K562 (cell line): ENCODE results near the gene CNOT2. TPM values are rescaled to one million over a fixed set of nuclear protein-coding genes. Genes with fewer than 3 reads are reported as not detected.

Experiments used
- ATAC-seq: fragments of 200-7000 bp; cut with Tn5 transposase; 3 replicates; pipeline ENCODE4 v1.9.1; 2020; ENCODE audit warnings: moderate library complexity
- BruUV-seq: library from RNA; stranded (reverse); fragments of 400-500 nt; replicated peaks from 2 replicates; lab custom pipeline; 2021; lab: Mats Ljungman, UMichigan
- CTCF ChIA-PET: fragments of 300-600 bp; formaldehyde crosslinking; extraction: SDS; loops from one replicate; lab custom pipeline; 2021; ENCODE audit warnings: low intra/inter-chr PET ratio; lab: Yijun Ruan, JAX
- POLR2A ChIA-PET: fragments of 300-600, 350-650 bp; sonication (Branson Sonifier 250); formaldehyde crosslinking; extraction: SDS; loops from one replicate; lab custom pipeline; 2021; ENCODE audit warnings: antibody characterized with exemption, inconsistent platforms; lab: Yijun Ruan, JAX
- DNase-seq, 4 experiments: peaks; one replicate each; pipeline versions ENCODE4 v3.0.0 to v3.0.0-alpha.2; 2011 to 2018; ENCODE audit warnings: low spot score in 3 of 4, mixed read lengths in 3 of 4; ENCODE audit errors: extremely low read depth in 1 of 4
- FAIRE-seq: peaks from 2 replicates; lab custom pipeline; 2011; peaks lifted over from hg19 to GRCh38; lab: Jason Lieb, UNC
- H2AFZ ChIP-seq: 2 replicates; pipeline ENCODE4 v1.6.0; 2011; ENCODE audit warnings: low read depth, low read length, control low read depth, inconsistent platforms
- H3K27ac ChIP-seq: fragments of 200-600 bp; 3 replicates; pipeline ENCODE4 v1.8.0; 2011; ENCODE audit warnings: low read depth, mild to moderate bottlenecking, control low read depth, inconsistent platforms, low read length, moderate library complexity, mixed read lengths; ENCODE audit errors: extremely low read depth
- H3K27me3 ChIP-seq, 2 experiments: fragments of 300-600 bp in 1 of 2; 2 replicates in 1 of 2; 3 replicates in 1 of 2; pipeline versions ENCODE4 v1.6.0 to v1.8.0; 2011; ENCODE audit warnings: inconsistent platforms in 2 of 2, low read length in 2 of 2, mild to moderate bottlenecking in 1 of 2, mixed read lengths in 1 of 2, moderate library complexity in 1 of 2; ENCODE audit not compliant: control insufficient read depth in 2 of 2, insufficient read depth in 2 of 2
- H3K36me3 ChIP-seq: fragments of 300-600 bp; 3 replicates; pipeline ENCODE4 v1.8.0; 2011; ENCODE audit warnings: mild to moderate bottlenecking, low read length, inconsistent platforms; ENCODE audit not compliant: control insufficient read depth, insufficient read depth
- H3K4me1 ChIP-seq, 2 experiments: fragments of 200-600 bp in 1 of 2; replicated peaks in 1 of 2; 2 replicates in 1 of 2; 3 replicates in 1 of 2; pipeline versions ENCODE4 v1.5.1 to v1.8.0; 2011; ENCODE audit warnings: inconsistent platforms in 2 of 2, low read length in 2 of 2, mild to moderate bottlenecking in 1 of 2, mixed read lengths in 1 of 2, moderate library complexity in 1 of 2; ENCODE audit not compliant: control insufficient read depth in 2 of 2, insufficient read depth in 2 of 2
- H3K4me2 ChIP-seq: 2 replicates; pipeline ENCODE4 v1.6.1; 2011; ENCODE audit warnings: low read length, control low read depth, inconsistent platforms, mixed read lengths; ENCODE audit not compliant: insufficient read depth
- H3K4me3 ChIP-seq: fragments of 200-600 bp; sonication (generic), shearing (Covaris generic); 2 replicates; pipeline ENCODE4 v1.5.1; 2016; ENCODE audit warnings: control low read depth, inconsistent platforms
- H3K79me2 ChIP-seq: fragments of 200-600 bp; 3 replicates; pipeline ENCODE4 v1.8.0; 2011; ENCODE audit warnings: low read length, inconsistent platforms; ENCODE audit not compliant: control insufficient read depth, insufficient read depth
- H3K9ac ChIP-seq, 2 experiments: 2 replicates each; pipeline versions ENCODE4 v1.6.0 to v1.6.1; 2011; ENCODE audit warnings: low read depth in 2 of 2, low read length in 2 of 2, control low read depth in 1 of 2, inconsistent platforms in 1 of 2, mild to moderate bottlenecking in 1 of 2, mixed read lengths in 1 of 2; ENCODE audit not compliant: insufficient read depth in 1 of 2
- H3K9me1 ChIP-seq: one replicate; pipeline ENCODE4 v1.6.0; 2011; ENCODE audit warnings: inconsistent platforms, mild to moderate bottlenecking, low read length, moderate library complexity; ENCODE audit not compliant: control insufficient read depth, insufficient read depth
- H3K9me3 ChIP-seq: replicated peaks from 2 replicates; pipeline ENCODE4 v1.5.1; 2011; ENCODE audit warnings: low read depth, low read length, inconsistent platforms; ENCODE audit not compliant: control insufficient read depth, insufficient read depth
- H4K20me1 ChIP-seq: replicated peaks from 2 replicates; pipeline ENCODE4 v1.6.1; 2011; ENCODE audit warnings: low read length, inconsistent platforms, mixed read lengths; ENCODE audit not compliant: control insufficient read depth, insufficient read depth
- CBX1 ChIP-seq: sonication (generic); IDR thresholded peaks from 2 replicates; pipeline ENCODE4 v1.6.1; 2016; ENCODE audit warnings: antibody characterized with exemption, low read depth, mild to moderate bottlenecking
- E2F5 ChIP-seq: sonication (generic); formaldehyde crosslinking; IDR thresholded peaks from 2 replicates; pipeline ENCODE4 v1.8.0; 2022; ENCODE audit warnings: mild to moderate bottlenecking, missing genetic modification reagents
- EGR1 ChIP-seq: fragments of 450-650 bp; conservative IDR thresholded peaks from 2 replicates; pipeline ENCODE4 v1.6.1; 2017; ENCODE audit warnings: mild to moderate bottlenecking
- HDAC1 ChIP-seq, 2 experiments: fragments of 450-650 bp; IDR thresholded peaks; 2 replicates each; pipeline ENCODE4 v1.6.1; 2016 to 2017; ENCODE audit warnings: inconsistent platforms in 1 of 2, mild to moderate bottlenecking in 1 of 2, moderate library complexity in 1 of 2
- KDM2B ChIP-seq: fragments of 250-450 bp; sonication (Bioruptor Pico); IDR thresholded peaks from 2 replicates; pipeline ENCODE4 v1.8.0; 2021; ENCODE audit warnings: mild to moderate bottlenecking, moderate library complexity
- NCOA1 ChIP-seq: fragments of 450-650 bp; IDR thresholded peaks from 2 replicates; pipeline ENCODE4 v1.6.1; 2016; ENCODE audit warnings: low read depth
- NR2C2 ChIP-seq, 2 experiments: fragments of 200-800 bp in 1 of 2; sonication (Bioruptor generic) in 1 of 2; sonication (generic) in 1 of 2; formaldehyde crosslinking in 1 of 2; IDR thresholded peaks; 2 replicates each; pipeline versions ENCODE4 v1.6.1 to v1.8.0; 2016 to 2022; ENCODE audit warnings: mild to moderate bottlenecking in 1 of 2, missing compliant biosample characterization in 1 of 2, missing genetic modification characterization in 1 of 2, missing genetic modification reagents in 1 of 2
- NRF1 ChIP-seq, 2 experiments: fragments of 450-650 bp; IDR thresholded peaks in 1 of 2; conservative IDR thresholded peaks in 1 of 2; 2 replicates each; pipeline ENCODE4 v1.6.1; 2014; ENCODE audit warnings: mild to moderate bottlenecking in 2 of 2
- SAFB ChIP-seq: fragments of 200-400 bp; formaldehyde crosslinking; IDR thresholded peaks from 2 replicates; pipeline ENCODE4 v1.6.1; 2017; ENCODE audit warnings: low read depth, low read length, borderline replicate concordance
- SMAD3 ChIP-seq: fragments of 450-650 bp; formaldehyde crosslinking; conservative IDR thresholded peaks from 2 replicates; pipeline ENCODE4 v1.4.0; 2020; ENCODE audit warnings: mild to moderate bottlenecking
- USF2 ChIP-seq: sonication (generic); formaldehyde crosslinking; IDR thresholded peaks from 2 replicates; pipeline ENCODE4 v1.5.0; 2020; ENCODE audit warnings: missing genetic modification reagents
- VEZF1 ChIP-seq: fragments of 200-800 bp; sonication (Bioruptor generic); IDR thresholded peaks from 2 replicates; pipeline ENCODE4 v1.6.1; 2017; ENCODE audit warnings: missing genetic modification characterization, missing compliant biosample characterization
- ZBTB7A ChIP-seq: IDR thresholded peaks from 2 replicates; pipeline ENCODE4 v1.6.1; 2011; ENCODE audit warnings: low read depth, mild to moderate bottlenecking, low read length, moderate library complexity, borderline replicate concordance; ENCODE audit not compliant: control insufficient read depth
- ZFX ChIP-seq: sonication (generic); formaldehyde crosslinking; IDR thresholded peaks from 2 replicates; pipeline ENCODE4 v1.8.0; 2022; ENCODE audit warnings: mild to moderate bottlenecking, missing genetic modification reagents, moderate library complexity
- ZNF511 ChIP-seq: sonication (generic); formaldehyde crosslinking; IDR thresholded peaks from 2 replicates; pipeline ENCODE4 v1.8.0; 2022; ENCODE audit warnings: mild to moderate bottlenecking, missing genetic modification reagents
- ZZZ3 ChIP-seq: fragments of 450-650 bp; IDR thresholded peaks from 2 replicates; pipeline ENCODE4 v1.6.1; 2016; ENCODE audit warnings: antibody characterized with exemption, mild to moderate bottlenecking, moderate library complexity
- WGBS: fragments of 100-300 bp; shearing (Covaris generic); methylation state at CpG from one replicate; pipeline ENCODE4 v1.1.6; 2016; ENCODE audit warnings: low coverage, mixed read lengths; ENCODE audit not compliant: insufficient coverage; ENCODE audit errors: missing lambda C conversion rate; 5-methylcytosine and 5-hydroxymethylcytosine counted together
- in situ Hi-C: fragments of 300-500 bp; cut with MboI; formaldehyde crosslinking; loops from 4 replicates; pipeline ENCODE4 v1.15.0; 2018; ENCODE audit warnings: inconsistent platforms, mixed read lengths
- intact Hi-C: fragments of 100-400 bp; cut with micrococcal nuclease; formaldehyde crosslinking; loops from 2 replicates; pipeline ENCODE4 v1.14.2; 2022
- polyA plus RNA-seq, 8 experiments: library from polyadenylated mRNA; depleted of rRNA in 4 of 8; stranded (reverse) in 5 of 8; unstranded in 3 of 8; fragments of >200 nt; fragmentation: Nextera tagmentation in 2 of 8; fragmentation: Illumina TruSeq in 1 of 8; extraction: Ambion mirVana in 2 of 8; extraction: Trizol in 1 of 8; gene quantifications; 2 replicates each; pipeline versions ENCODE4 v1.2.1 to v1.2.3, GENCODE V29; 2011 to 2014; ENCODE audit warnings: inconsistent platforms in 1 of 8, missing spikeins in 1 of 8
- total RNA-seq, 7 experiments: library from RNA; depleted of rRNA in 6 of 7; stranded (reverse); fragments of >200 nt in 6 of 7; fragmentation: Illumina TruSeq in 2 of 7; extraction: Trizol in 2 of 7; gene quantifications; 2 replicates each; pipeline versions ENCODE4 v1.2.1 to v1.2.3, GENCODE V29; 2011 to 2021; ENCODE audit warnings: low replicate concordance in 1 of 7

The CNOT2 gene
- total and polyA plus RNA-seq, 9 of the 15 experiments (the other 6 are each of a cell fraction or from before 2014, with no cell fraction given): 43.6 to 119 (median 84.4) TPM

GRCh38 chr12:70365648-70366518 is 122.7 kb downstream of the CNOT2 start, which contains the start of gene KCNMB4:
KCNMB4 (plus strand) TSS chr12:70366290; CDS start chr12:70366735, 445 bp downstream.
- Histone ChIP-seq H3K4me1 (peaks cover 7 to 23% of the 10 kb centered on the region in 2 experiments; a peak in 4 of 5 replicates), H3K27ac (no peak within 1 kb of the TSS)
- TF ChIP-seq KDM2B (CRISPR knock-in tag) (peak; percentile 22; the same call in 1 of the 2 replicates), NCOA1 (no peak), HDAC1 (IDR thresholded peaks at IDR 0.05) (peak in 1 of 2 experiments; percentile 63; a peak in 1 of 4 replicates), NR2C2 (CRISPR knock-in tag; IDR thresholded peaks at IDR 0.05) (no peak), NR2C2 (tag; IDR thresholded peaks at IDR 0.05) (peak; percentile 26; the same call in 1 of the 2 replicates), ZBTB7A (peak; percentile 69; the same call in 1 of the 2 replicates), SAFB (peak; percentile 62; the same call in 1 of the 2 replicates), EGR1 (peak; percentile 77), NRF1 (conservative IDR thresholded peaks at IDR 0.05 in 1 of 2, IDR thresholded peaks at IDR 0.05 in 1 of 2) (peak; percentile 38 to 51; a peak in 2 of 4 replicates), USF2 (CRISPR knock-in tag) (no peak), SMAD3 (CRISPR knock-in tag) (no peak), ZZZ3 (no peak), ZNF511 (CRISPR knock-in tag) (peak; percentile 55; the same call in 1 of the 2 replicates), E2F5 (CRISPR knock-in tag) (no peak), VEZF1 (CRISPR knock-in tag) (peak; percentile 68), CBX1 (0 out of 2 replicates have a peak, but pooled peaks have one; percentile 26), ZFX (CRISPR knock-in tag) (peak; percentile 26; the same call in 1 of the 2 replicates)

More at GRCh38 chr12:70365648-70366518, 122.7 kb downstream of the CNOT2 start, which contains the start of gene KCNMB4:
- ChIA-PET POLR2A (interaction anchor here (0.6 kb wide), 2 partner anchors 79 to 233 kb away, joined by 3 to 4 read pairs; no protein-coding TSS in a partner anchor), CTCF (no interaction called here)
- Histone ChIP-seq H3K9me1 (no peaks in the 10 kb centered on the region), H3K36me3 (no peaks in the 10 kb centered on the region), H3K79me2 (no peaks in the 10 kb centered on the region), H2AFZ (peak within 1 kb of the TSS; percentile 89), H3K4me3 (peak within 1 kb of the TSS; percentile 48), H3K9ac (peak within 1 kb of the TSS in 1 of 2 experiments; percentile 92; a peak in 2 of 4 replicates), H3K27me3 (peaks cover 8 to 20% of the 10 kb centered on the region in 2 experiments), H3K9me3 (no peaks in the 10 kb centered on the region), H4K20me1 (no peaks in the 10 kb centered on the region), H3K4me2 (peak within 1 kb of the TSS; percentile 81)
- peak; percentile 58 to 83 (median 75) for DNase-seq
- intact Hi-C loops: loop anchor here (10.0 kb wide), 1 partner anchor 121 kb away; the partner anchor contains the start of gene CNOT2
- in situ Hi-C loops: no loop called here
- no peak for FAIRE-seq
- BruUV-seq: no TSS peak
- ATAC-seq: peak; percentile 87
- WGBS: under 1% methylated on average over 45 of the region's 88 CpGs
